HepG2 (cell line): ENCODE data around the gene CCDC91.

Experiments
- CTCF ChIP-seq: sonication (generic); formaldehyde crosslinking; IDR thresholded peaks from 2 replicates; pipeline ENCODE4 v1.5.0; 2020; ENCODE audit warnings: mild to moderate bottlenecking, missing genetic modification reagents, moderate library complexity
- EZH2 ChIP-seq: conservative IDR thresholded peaks from 2 replicates; pipeline ENCODE4 v1.6.1; 2012; ENCODE audit warnings: mild to moderate bottlenecking, low read depth, low read length, moderate library complexity
- RAD21 ChIP-seq: fragments of 450-650 bp; formaldehyde crosslinking; IDR thresholded peaks from 2 replicates; pipeline ENCODE4 v1.5.0; 2020; ENCODE audit warnings: mild to moderate bottlenecking

GRCh38 chr12:28369483-28369882 lies 179.2 kb downstream of the CCDC91 start:
- TF ChIP-seq EZH2 (no peak), CTCF (no peak), RAD21 (CRISPR knock-in tag) (no peak)
